NCI-H82 treated with DMSO at 0.1 percent for 48 hours (cell line): Measurements from ENCODE around the gene RASL11B.

Experiments
- DNase-seq: peaks from one replicate; lab custom pipeline; 2025; ENCODE audit not compliant: unreplicated experiment; lab: John Stamatoyannopoulos, UW

RASL11B gene

DNA sequence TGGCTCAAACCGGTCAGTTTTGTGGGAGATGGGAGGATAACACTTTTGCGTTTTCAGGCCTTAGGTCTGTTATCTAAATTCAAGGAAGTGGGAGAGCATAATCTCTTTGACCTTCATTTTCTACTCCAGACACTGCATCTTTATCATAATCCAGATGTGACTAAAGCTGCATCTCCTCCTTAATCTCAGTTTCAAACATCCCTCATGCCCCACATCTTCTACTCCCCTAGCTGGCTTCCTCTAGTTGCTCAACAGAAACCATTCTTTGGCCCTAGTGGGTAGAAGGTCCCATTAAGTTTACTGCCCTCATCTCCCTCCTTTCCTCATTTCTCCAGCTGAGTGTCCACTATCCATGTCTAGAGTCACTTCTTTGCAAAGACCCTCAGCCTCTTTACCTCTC lies 18.8 kb upstream of the RASL11B start:
- no peak for DNase-seq

DNA sequence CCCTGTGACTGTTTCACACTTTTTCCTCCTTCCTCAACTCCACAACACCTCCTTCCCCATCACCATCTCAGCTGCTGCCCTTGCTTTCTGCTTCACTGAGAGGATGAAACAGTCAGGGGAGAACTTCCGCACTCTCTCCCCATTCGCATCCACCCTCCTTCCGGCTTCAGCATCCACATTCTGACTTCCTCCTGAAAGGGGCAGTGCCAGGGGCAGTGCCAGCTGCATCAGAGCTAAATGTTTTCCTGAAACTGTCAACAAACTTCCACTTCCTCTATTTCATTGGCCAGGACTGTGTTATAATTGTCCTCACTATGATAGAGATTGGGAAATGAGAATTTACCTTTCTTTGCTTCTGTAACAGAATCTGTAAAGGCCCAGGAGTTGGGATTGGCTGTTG lies 18.2 kb upstream of the RASL11B start:
- no peak for DNase-seq

DNA sequence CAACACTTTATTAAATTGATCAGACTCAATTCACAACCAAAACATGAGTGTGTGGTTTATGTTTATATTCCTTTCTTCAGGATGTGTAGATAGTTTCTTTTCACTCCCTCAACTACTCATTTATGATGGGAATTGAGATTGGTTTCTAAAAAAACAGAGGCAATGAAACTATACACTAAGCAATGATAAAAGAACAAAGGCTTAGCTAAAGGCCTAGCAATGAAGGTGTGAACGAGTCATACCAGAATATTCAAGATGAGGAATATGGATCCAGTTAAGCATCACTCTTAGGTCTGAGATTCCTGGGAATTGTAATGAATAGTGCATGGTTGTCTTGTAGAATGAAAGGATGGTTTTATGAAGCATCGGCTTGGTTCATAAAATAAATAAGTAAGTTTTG lies 17.5 kb upstream of the RASL11B start:
- DNase-seq, result no peak

DNA sequence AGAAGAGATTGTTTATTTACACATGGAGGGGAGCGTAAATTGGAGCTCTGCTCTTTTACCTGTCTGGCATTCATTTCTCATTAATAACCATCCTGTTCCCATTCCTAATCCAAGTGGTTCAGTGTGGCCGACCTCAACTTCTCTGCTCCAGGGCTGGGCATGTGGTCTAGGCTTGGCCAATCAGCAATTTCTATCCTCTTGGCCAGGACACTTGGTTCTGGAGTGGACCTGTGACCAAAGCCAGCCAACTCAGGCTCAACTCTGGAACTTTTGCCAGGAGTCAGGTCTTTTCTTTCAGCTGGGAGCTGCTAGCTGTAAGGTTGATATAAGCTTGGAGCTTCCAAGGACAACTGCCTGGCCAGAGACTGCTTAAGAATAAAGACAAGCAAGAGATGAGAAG lies 15.6 kb upstream of the RASL11B start:
- DNase-seq, result no peak

DNA sequence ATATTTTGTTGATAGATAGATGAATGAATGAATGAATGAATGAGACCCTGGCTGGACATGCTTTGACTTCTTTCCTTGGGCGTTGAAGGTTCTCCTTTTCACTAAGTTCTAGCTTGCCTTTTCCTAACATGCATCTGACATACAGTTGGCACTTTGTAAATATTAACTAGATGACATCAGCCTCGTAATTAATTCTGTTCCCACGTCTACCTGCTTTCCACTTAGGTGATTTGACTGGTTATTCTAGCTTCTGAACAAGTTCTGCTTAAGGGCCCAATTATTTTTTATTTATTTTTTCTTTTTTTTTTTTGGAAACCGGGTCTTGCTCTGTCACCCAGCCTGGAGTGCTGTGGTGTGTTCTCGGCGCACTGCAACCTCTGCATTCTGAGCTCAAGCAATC lies 13.9 kb upstream of the RASL11B start:
- DNase-seq, result no peak

DNA sequence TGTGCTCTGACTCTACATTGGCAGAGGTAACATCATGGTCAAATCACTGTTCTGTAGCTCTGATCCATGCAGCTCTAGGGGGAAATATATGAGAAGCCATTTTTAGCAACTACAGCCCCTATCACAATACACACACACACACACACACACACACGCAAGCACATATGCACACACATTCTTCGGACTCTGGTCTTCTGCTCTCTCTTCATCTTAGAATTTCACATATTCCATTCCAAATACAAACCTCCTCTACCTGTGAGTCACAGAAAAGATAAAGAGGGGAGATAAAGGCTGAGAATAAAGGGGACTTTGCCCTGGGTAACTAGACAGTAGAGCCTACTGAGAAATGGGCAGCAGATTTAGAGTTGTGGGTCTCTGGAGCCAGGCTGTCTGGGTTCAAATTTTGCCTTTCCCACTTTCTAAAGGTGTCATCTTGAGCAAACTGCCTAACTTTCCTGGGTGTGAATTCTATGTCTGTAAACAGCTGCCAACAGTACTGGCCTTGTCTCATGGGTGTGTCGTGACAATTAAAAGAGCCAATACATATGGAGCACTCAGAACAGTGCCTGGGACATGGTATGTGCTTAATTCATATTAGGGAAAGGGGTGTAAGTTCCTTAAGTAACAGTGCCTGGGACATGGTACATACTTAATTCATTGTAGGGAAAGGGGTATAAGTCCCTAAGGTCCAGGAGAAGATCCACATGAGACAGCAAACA lies 11.6 kb upstream of the RASL11B start:
- DNase-seq, result no peak

DNA sequence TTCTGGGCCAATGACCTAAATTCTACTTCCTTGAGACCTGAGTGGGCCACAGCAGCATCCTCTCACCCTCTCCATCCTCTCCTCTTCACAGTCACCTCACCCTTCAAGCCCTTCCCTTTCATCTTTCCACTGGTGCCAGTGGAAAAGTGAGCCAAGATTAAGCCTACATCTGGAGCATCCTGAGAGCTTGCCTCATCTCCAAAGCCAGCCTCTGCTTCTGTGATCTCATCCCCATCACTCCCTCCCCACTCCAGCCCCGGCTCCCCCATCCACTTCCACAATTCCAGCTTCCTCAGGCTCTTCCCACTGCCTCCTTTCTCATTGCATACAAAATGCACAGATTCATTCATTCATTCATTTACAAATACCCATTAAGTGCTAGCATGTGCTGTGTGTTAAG lies 10.1 kb upstream of the RASL11B start:
- DNase-seq, result no peak

DNA sequence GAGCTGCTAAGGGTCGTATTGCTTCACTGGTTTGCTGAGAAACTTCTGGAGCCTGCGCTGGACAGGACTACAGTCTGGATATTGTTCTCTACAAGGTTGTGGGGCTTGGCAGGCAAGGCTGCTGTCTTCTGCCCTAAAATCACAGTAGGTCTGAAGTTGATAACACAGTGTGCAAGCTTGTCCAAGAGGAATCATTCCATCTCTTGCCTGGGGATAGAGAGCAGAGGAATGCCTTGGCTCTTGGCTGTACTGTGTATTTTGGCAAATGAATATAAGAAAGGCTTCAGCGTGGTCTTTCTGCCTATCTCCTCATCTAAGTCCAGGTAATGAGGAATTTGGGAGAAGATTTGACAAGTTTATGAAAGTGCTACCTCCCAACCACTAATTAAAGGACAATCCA lies 9.4 kb upstream of the RASL11B start:
- no peak for DNase-seq

DNA sequence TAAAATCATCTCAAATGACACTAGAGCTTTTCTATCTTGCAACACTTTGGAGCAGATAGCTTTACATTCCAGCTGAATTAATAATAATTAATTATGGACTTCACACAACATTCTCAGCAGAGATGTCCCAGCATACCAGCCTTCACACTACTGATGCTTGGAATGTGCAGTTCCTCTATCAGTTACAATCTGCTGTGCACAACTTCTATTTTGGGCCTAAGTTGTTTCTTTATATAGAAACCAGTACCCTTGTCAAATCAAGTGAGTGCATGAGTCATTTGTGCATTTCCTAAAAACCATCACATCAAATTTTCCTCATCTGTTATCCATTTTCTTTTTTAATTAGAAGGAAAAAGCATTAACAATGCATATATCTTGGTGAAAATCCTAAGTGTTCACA lies 8.8 kb upstream of the RASL11B start:
- DNase-seq, result no peak

DNA sequence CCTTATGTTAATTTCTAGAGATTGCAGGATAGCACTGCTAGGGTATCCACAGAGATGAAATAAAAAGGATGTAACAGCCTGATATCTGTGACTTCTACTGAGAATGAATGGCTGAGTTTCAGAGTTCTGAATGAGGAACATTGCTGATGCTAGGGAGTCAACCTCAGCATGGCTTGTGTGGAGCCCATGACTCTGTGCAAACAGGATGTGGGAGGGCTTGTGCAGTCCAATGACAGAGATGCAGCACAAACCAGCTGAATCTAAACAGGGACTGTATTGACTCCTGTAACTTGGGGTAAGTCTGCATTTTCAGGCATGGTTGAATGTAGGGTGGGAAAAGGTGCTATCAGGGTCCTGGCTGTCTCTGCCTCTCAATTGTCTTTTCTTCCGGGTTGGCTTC lies 5.3 kb upstream of the RASL11B start:
- no peak for DNase-seq

DNA sequence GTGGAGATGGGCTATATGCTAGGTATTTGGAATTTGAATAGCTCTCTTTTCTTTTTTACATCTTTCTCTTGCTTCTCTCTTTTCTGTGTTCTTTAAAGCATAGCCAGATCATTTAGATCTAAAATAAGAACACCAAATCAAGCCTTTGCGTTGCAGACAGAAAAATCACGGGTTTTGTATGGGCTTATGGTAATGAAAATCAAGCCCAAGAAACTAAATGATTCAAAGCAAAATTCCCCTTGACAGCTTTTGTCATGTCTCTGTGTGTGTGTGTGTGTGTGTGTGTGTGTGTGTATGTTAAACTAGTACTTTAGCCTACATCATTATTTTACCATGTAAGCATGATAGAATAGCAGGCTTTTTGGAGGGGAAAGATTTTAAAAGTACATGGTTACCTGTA lies 1.8 kb upstream of the RASL11B start:
- DNase-seq, result no peak

DNA sequence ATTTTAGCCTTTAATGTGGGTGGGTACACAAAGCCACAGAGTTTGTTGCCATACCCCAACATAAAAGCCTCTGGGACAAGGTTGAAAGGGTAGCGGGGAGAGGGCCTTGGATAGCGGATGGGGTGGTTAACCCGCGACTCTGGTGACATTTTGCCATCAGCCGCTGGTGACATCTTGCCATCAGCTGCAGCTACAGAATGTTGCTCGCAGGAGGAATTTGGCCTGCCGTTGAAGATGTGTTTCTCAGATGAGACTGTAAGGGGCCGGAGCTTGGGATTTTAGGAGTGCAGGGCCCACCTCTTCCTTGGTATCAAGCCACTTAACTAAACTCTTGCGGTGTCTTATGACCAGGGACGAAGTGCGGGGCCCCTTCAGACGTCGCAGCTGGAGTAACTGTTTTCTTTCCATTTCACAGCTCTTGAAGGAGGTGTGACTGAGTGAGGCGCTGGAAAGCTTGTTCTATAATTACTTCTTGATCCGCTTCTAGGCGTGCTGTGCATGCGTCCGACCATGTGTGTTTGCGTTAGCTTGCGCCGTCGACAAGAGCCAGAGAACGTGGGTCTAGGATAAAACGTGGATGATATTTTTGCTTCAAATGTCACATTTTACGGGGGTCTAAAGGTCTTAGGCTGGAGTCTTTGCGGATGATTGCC lies 820 bp upstream of the RASL11B start:
- DNase-seq, result no peak

DNA sequence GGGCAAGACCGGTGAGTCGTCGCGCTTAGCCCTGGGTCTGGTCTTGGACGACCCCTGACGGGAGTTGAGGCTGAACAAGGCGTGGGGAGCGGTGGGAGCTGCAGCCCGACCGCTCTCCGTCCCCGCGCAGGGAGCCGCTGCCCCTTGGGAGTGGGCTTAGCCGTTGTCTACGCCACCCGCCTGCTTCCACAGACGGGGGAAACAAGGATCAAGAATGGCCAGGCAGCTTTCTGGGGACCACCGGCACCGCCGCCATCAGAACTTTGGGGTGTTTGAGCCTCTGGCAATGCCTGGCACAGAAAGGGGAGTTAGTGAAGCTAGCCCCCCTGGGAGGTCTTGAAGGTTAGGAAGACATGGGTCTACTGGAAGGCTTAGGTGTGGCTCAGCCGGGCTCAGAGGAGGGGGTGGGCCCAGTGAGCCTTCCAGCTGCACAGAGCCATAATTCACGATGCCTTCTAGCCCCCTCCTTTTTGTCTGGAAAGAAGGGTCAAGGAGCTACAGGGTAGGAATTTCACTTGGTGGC lies 583 bp downstream of the RASL11B start:
- DNase-seq, result no peak

DNA sequence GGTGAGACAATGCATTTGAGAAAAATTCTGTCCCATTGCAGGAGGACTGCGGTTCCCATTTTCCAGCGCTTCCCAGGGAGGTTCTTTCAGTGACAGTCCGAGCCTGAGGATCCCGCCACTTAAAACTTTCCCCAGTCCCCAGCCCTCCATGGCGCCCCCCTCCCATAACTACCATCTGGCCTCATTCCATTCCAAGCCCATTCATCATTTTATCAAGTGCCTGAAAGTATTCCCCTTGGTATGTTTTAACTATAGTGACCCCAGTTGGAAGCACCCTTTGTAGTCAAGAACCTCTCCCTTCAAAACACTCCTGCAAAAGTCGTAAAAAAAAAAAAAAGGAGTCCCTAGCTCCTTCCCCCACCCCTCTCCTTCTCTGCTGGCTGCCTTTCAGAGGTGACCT lies 1.2 kb downstream of the RASL11B start:
- DNase-seq, result peak; percentile 17

DNA sequence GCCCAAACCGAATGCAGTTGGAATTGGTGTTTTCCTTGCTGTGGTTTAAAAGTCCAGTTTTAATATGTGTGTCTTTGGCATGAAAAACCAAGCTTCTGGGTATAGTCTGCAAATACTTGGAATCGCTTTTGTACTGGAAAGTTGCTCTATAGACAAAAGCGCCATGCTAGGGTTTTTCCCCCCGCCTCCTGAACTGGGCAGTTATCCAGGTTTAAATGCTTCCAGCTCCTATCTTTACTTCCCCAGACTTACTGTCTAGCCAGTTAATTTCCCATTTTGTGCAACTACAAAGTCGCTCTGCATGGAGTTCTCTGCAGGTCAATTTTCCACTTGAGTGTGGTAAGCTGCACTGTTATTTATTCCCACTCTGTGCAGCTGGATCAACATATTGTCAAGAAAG lies 2.7 kb downstream of the RASL11B start:
- no peak for DNase-seq

DNA sequence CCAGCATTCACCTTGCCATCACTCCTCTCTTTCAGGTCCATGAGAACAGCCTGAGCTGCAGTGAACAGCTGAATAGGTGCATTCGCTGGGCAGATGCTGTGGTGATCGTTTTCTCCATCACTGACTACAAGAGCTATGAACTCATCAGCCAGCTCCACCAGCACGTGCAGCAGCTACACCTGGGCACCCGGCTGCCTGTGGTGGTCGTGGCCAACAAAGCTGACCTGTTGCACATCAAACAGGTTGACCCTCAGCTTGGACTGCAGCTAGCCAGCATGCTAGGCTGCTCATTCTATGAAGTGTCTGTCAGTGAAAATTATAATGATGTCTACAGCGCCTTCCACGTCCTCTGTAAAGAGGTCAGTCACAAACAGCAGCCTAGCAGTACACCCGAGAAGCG lies 3.2 kb downstream of the RASL11B start:
- DNase-seq, result no peak

DNA sequence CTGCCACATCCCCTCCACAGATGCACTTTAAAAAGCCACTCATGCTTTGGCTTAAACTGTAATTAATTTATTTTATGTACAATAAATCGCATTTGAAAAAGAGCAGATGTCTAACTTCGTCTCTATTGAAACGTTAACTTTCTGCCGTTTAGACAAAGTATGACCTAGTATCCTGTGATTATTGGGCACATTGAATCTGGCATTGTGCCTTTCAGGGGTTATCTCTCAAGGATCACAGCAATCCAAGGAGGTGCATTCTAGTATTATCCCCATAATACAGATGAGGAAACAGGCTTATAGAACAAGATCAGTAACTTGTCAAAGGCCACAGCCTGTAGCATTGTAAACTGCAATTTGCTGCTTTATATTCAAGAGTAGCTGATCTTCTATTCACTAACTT lies 4.6 kb downstream of the RASL11B start:
- DNase-seq, result no peak

DNA sequence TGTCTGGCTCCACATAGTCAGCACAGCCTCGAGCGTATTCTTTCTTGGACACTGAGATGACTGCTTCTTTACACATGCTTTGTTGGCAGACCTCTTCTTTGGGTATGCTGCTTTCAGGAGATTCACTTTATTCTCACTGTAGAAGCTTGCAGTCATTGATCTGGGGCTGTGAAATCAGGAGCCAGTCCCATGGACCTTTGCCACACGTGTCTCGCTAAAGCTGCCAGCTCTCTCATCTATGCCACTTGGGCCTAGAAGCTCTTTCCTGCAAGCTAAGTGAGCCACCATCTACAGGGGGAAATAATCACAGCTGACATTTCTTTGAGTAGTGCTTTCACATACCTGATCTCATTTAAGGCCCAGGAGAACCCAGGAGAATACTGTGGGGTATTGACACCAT lies 5.0 kb downstream of the RASL11B start:
- DNase-seq, result no peak

DNA sequence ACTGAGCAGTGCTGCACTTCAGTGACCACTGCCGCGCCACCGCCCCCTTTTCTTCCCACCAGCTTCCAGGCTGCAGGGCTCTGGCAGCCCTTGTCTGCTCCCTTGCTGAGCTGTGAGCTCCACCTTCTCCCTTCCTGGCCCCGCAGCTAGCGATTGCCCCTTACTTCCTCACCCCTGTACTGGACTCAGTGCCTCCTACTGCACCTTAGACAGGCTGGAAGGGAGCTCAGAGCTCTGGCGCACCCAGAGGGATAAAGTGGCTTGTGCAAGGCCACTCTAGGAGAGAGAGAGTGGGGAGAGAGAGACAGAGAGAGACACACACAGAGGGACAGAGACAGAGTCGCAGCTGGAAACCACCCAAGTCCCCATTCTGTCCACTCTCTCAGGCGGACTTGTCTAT lies 6.0 kb downstream of the RASL11B start:
- no peak for DNase-seq

DNA sequence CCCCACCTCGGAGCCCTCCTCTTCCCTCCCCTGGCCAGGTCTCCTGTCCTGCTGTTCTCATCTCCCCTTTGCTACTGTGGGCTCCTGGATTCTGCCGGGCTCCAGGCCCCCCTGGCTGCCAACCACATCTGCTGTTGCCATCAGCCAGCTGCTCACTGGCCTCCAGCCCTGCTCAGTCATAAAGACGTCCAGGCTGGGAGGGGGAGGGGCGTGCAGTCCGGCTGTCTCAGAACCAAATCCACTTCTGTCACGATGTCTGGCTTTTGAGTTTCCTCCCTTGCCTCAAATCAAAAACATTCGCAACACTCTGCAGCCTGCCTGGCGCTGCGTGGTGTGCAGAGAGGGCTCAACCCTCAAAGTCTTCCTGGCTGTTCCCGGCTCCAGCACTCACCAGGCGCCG lies 7.1 kb downstream of the RASL11B start:
- peak; percentile 70 for DNase-seq

DNA sequence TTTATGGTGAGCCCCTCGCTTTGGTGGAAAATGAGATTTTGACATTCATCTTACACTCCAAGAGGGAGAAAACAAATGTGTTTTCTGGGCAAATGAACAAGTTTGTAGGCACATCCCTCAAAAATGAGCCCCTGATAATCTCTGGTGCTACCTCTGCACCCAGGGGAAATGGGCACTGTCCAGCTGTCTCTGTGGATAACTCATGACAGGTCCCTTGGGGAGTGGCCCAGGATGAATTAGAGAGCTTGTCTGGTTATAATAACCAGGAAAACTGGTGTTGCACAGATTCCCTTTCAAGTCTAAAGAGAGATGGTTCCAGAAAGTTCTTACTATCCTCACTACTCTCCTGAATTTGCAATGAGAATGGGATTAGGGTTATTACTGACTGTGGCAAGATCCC lies 7.5 kb downstream of the RASL11B start:
- no peak for DNase-seq

DNA sequence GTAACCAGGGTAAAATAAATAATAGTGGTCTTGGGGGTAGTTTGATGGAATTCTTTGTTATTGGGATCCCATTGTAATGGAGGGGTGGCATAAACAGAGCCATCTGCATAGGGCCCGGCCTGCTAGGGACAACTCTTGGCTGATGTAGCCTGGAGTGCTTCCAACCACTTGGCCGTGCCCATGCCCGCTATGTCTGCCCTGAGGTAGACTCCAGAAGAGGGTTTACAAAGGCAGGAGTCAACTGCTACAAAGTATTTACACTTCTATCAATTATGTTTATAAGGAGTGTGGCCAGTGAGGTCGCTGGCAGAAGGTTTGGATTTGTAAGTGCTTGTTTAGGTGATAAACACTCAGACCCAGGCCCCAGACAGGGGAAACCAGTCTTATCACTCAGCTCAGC lies 8.1 kb downstream of the RASL11B start:
- no peak for DNase-seq

DNA sequence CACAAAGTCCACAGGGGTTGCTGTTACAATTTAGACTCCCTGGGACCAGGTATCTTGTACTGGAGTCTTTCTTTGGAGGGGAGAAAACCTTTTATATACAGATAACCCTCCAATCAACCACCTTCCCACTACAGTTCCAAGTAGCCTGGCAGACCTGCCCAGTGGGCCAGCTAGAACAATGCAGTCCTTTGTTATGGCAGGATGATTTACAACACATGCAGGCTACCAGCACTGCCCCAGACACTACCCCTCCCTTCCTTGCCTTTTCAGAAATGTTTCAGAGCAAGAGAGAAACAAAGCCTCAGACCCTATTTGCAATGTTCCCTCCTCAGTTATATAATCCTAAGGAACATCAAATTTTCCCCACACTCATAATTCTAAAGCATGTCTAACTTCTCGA lies 11.1 kb downstream of the RASL11B start:
- DNase-seq, result no peak
